Measurements from ENCODE around the gene EMD. TPM values are rescaled to one million over a fixed set of nuclear protein-coding genes. Genes with fewer than 3 reads are reported as not detected.

The EMD gene
- total and polyA plus RNA-seq, 2 of the 13 experiments (the other 11 are each of a cell fraction or from before 2014, with no cell fraction given) = 14.5 to 14.9 TPM

DNA sequence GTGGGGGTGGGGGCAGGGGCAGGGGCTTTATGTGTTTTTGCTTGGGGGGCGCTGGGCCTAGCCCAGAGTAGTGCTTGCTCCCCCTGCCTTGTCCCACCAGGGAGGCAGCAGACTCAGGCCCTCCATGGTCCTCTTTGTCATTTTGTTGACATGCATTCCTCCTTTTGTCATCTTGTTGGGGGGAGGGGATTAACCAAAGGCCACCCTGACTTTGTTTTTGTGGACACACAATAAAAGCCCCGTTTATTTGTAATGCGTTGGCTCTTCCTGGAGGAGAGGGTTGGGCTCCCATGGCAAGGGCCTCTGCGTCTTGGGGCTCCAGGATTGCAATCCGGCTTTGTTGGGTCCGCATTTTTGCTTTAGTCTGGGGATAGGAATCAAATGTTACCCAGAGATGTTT, 2.2 kb downstream of the EMD start:
- ChIA-PET CTCF (ENCODE audit: low intra/inter-chr PET ratio, low total read pairs) (no interaction called here), POLR2A (interaction anchor here (1.4 to 1.8 kb wide), 2 partner anchors 8 to 17 kb away, joined by 4 to 5 read pairs; partner anchors contain the start of gene RPL10)
- no peaks in the 10 kb centered on the region for H3K36me3 ChIP-seq (replicated peaks in 1 of 2; ENCODE audit: control insufficient read depth in 1 of 2, insufficient read depth in 2 of 2, low read length in 2 of 2)
- H3K4me1 ChIP-seq (ENCODE audit: insufficient read depth, low read length) = peaks cover 38% of the 10 kb centered on the region
- H3K27me3 ChIP-seq (ENCODE audit: control insufficient read depth in 1 of 2, insufficient read depth in 2 of 2, low read length in 2 of 2) = no peaks in the 10 kb centered on the region
- H3K4me3 ChIP-seq (replicated peaks in 1 of 3; ENCODE audit: insufficient read depth in 1 of 3, low read depth in 2 of 3, low read length in 3 of 3) = no peak overlapping the region
- TF ChIP-seq, protein P1, sequence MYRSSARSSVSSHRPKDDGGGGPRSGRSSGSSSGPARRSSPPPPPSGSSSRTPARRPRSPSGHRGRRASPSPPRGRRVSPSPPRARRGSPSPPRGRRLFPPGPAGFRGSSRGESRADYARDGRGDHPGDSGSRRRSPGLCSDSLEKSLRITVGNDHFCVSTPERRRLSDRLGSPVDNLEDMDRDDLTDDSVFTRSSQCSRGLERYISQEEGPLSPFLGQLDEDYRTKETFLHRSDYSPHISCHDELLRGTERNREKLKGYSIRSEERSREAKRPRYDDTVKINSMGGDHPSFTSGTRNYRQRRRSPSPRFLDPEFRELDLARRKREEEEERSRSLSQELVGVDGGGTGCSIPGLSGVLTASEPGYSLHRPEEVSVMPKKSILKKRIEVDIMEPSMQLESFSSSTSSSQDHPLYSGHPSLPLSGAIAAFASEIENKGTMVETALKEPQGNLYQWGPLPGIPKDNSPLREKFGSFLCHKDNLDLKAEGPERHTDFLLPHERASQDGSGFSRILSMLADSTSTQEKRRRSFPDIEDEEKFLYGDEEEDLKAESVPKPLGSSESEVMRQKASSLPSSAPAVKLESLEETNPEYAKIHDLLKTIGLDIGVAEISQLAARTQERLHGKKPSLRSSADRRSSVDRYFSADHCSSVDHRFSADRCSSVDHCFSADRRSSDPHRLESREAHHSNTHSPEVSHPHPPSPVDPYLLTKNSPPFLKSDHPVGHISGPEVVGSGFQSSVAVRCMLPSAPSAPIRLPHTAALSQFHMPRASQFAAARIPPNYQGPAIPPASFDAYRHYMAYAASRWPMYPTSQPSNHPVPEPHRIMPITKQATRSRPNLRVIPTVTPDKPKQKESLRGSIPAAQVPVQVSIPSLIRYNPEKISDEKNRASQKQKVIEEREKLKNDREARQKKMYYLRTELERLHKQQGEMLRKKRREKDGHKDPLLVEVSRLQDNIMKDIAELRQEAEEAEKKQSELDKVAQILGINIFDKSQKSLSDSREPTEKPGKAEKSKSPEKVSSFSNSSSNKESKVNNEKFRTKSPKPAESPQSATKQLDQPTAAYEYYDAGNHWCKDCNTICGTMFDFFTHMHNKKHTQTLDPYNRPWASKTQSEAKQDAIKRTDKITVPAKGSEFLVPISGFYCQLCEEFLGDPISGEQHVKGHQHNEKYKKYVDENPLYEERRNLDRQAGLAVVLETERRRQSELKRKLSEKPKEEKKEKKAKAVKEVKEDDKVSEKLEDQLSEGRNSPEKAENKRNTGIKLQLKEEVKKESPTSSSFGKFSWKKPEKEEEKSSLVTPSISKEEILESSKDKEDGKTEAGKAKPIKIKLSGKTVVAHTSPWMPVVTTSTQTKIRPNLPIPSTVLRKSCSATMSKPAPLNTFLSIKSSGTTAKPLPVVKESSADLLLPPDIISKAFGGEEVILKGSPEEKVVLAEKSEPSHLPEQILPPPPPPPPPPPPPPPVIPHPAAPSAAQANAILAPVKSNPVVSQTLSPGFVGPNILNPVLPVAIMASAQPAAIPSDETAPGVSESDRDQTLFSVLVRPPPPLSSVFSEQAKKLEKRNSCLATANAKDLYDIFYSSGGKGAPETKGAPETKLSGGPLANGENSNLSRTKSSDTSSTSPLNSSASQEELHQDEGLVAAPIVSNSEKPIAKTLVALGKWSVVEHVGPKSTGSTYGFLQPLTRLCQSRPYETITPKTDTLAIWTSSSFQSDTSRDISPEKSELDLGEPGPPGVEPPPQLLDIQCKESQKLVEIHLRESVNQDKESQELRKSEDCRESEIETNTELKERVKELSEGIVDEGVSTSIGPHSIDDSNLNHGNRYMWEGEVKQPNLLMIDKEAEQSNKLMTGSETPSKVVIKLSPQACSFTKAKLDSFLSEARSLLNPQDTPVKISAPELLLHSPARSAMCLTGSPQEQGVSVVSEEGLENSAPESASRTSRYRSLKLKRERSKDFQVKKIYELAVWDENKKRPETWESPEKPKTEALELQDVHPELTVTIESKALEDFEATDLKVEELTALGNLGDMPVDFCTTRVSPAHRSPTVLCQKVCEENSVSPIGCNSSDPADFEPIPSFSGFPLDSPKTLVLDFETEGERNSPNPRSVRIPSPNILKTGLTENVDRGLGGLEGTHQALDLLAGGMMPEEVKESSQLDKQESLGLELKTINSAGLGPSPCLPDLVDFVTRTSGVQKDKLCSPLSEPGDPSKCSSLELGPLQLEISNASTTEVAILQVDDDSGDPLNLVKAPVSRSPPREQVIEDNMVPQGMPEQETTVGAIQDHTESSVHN (CRISPR knock-in tag; IDR thresholded peaks at IDR 0.05) = no peak
- TF ChIP-seq, protein P2, sequence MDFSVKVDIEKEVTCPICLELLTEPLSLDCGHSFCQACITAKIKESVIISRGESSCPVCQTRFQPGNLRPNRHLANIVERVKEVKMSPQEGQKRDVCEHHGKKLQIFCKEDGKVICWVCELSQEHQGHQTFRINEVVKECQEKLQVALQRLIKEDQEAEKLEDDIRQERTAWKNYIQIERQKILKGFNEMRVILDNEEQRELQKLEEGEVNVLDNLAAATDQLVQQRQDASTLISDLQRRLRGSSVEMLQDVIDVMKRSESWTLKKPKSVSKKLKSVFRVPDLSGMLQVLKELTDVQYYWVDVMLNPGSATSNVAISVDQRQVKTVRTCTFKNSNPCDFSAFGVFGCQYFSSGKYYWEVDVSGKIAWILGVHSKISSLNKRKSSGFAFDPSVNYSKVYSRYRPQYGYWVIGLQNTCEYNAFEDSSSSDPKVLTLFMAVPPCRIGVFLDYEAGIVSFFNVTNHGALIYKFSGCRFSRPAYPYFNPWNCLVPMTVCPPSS (IDR thresholded peaks at IDR 0.05) = no peak
- TF ChIP-seq ZBTB42 (CRISPR knock-in tag; IDR thresholded peaks at IDR 0.05) (no peak), PHB2 (IDR thresholded peaks at IDR 0.05; ENCODE audit: partially characterized antibody) (no peak)
- TF ChIP-seq, protein P3, sequence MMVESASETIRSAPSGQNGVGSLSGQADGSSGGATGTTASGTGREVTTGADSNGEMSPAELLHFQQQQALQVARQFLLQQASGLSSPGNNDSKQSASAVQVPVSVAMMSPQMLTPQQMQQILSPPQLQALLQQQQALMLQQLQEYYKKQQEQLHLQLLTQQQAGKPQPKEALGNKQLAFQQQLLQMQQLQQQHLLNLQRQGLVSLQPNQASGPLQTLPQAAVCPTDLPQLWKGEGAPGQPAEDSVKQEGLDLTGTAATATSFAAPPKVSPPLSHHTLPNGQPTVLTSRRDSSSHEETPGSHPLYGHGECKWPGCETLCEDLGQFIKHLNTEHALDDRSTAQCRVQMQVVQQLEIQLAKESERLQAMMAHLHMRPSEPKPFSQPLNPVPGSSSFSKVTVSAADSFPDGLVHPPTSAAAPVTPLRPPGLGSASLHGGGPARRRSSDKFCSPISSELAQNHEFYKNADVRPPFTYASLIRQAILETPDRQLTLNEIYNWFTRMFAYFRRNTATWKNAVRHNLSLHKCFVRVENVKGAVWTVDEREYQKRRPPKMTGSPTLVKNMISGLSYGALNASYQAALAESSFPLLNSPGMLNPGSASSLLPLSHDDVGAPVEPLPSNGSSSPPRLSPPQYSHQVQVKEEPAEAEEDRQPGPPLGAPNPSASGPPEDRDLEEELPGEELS (CRISPR knock-in tag; IDR thresholded peaks at IDR 0.05) = no peak
- TF ChIP-seq, protein P4, sequence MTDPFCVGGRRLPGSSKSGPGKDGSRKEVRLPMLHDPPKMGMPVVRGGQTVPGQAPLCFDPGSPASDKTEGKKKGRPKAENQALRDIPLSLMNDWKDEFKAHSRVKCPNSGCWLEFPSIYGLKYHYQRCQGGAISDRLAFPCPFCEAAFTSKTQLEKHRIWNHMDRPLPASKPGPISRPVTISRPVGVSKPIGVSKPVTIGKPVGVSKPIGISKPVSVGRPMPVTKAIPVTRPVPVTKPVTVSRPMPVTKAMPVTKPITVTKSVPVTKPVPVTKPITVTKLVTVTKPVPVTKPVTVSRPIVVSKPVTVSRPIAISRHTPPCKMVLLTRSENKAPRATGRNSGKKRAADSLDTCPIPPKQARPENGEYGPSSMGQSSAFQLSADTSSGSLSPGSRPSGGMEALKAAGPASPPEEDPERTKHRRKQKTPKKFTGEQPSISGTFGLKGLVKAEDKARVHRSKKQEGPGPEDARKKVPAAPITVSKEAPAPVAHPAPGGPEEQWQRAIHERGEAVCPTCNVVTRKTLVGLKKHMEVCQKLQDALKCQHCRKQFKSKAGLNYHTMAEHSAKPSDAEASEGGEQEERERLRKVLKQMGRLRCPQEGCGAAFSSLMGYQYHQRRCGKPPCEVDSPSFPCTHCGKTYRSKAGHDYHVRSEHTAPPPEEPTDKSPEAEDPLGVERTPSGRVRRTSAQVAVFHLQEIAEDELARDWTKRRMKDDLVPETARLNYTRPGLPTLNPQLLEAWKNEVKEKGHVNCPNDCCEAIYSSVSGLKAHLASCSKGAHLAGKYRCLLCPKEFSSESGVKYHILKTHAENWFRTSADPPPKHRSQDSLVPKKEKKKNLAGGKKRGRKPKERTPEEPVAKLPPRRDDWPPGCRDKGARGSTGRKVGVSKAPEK (CRISPR knock-in tag; IDR thresholded peaks at IDR 0.05; ENCODE audit: borderline replicate concordance) = no peak
- peaks cover 8% of the 10 kb centered on the region for H3K79me2 ChIP-seq (ENCODE audit: insufficient read depth, low read length)
- DNase-seq (ENCODE audit: low spot score) = no peak
- H3K27ac ChIP-seq (ENCODE audit: extremely low read length, insufficient read depth, low read length) = no peak overlapping the region
- WGBS (ENCODE audit: low lambda C conversion rate) = 40% methylated on average over 2 of the region's 6 CpGs
- intact Hi-C loops (cut with micrococcal nuclease; ENCODE audit: unreplicated experiment) = no loop called here
- in situ Hi-C loops (cut with HindIII; ENCODE audit: extremely low pct_ligation_motif_present, low pct_unique_long_range_greater_than_20kb) = no loop called here
- no peak overlapping the region for H2AFZ ChIP-seq (ENCODE audit: low read length)
- H3K4me2 ChIP-seq (ENCODE audit: low read depth, low read length) = no peak overlapping the region
- no peaks in the 10 kb centered on the region for H3K9me3 ChIP-seq (ENCODE audit: low read length)
- H4K20me1 ChIP-seq (ENCODE audit: insufficient read depth, low read length) = no peaks in the 10 kb centered on the region
- no TSS peak for BruUV-seq (replicated peaks)
- ATAC-seq = no peak
- H3K9ac ChIP-seq (ENCODE audit: insufficient read depth, low read depth, low read length) = no peak overlapping the region
- FAIRE-seq = no peak
